AG04450 (cell line): ENCODE measurements around the gene MBLAC1. TPM values are rescaled to one million over a fixed set of nuclear protein-coding genes. Genes with fewer than 3 reads are reported as not detected.

ENCODE experiments used
- CTCF ChIA-PET: fragments of 300-600, 350-600 bp; formaldehyde crosslinking; extraction: SDS; loops from one replicate; lab custom pipeline; 2022; ENCODE audit warnings: antibody characterized with exemption, inconsistent platforms; lab: Charles Lee
- POLR2A ChIA-PET: fragments of 350-600 bp; formaldehyde crosslinking; extraction: SDS; loops from one replicate; lab custom pipeline; 2021; ENCODE audit warnings: antibody characterized with exemption, inconsistent platforms; lab: Yijun Ruan, JAX
- DNase-seq: peaks from one replicate; pipeline ENCODE4 v3.0.0-alpha.2; 2011; ENCODE audit warnings: low read depth, low spot score
- H3K27ac ChIP-seq: one replicate; pipeline ENCODE4 v1.5.1; 2012; ENCODE audit warnings: low read depth, low read length, control low read depth
- H3K27me3 ChIP-seq: one replicate; pipeline ENCODE4 v1.6.0; 2012; ENCODE audit warnings: low read length; ENCODE audit not compliant: control insufficient read depth, insufficient read depth
- H3K4me3 ChIP-seq: 2 replicates; pipeline ENCODE4 v1.5.1; 2011; ENCODE audit warnings: mild to moderate bottlenecking, low read depth, low read length, control low read depth
- H3K9me3 ChIP-seq: 2 replicates; pipeline ENCODE4 v1.5.1; 2012; ENCODE audit warnings: low read length; ENCODE audit not compliant: control insufficient read depth, insufficient read depth
- polyA plus RNA-seq: library from polyadenylated mRNA; depleted of rRNA; stranded (reverse); fragments of >200 nt; gene quantifications from 2 replicates; pipeline ENCODE4 v1.2.3, GENCODE V29; 2011
- TF ChIP-seq, protein P1 (sequence below): IDR thresholded peaks from 2 replicates; pipeline ENCODE4 v1.5.1; 2011; ENCODE audit warnings: low read depth, low read length, control low read depth, inconsistent platforms

The MBLAC1 gene
- polyA plus RNA-seq, 1 experiment = 0.55 TPM

DNA sequence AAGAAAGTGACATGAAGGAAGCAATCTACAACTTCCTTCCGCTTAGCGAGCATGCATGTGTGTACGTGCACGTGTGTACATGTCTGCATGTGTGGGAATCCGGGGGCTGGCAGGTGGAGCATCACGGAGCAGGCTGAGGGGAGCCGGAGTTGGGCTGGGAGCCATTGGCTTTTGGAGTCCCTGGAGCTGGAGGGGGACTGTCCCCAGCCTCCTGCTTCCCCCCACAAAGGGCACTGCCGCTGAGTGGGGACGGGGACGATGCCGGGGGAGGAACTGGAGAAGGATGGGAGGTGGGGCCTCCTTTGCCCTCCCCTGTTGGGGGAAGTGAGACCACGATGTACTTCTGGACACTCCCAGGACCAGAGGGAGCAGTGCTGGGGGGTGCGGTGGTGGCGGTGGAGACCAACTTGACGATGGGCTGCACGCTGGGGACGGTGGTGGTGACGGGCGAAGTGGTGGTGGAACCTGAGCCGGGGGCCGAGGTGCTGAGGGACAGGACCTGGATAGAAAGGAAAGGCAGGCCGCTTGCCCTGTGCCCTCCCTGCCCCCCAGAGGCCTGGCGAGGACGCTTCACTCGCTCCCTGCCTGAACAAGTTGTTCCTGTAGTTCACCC is 19.5 kb upstream of the MBLAC1 start:
- TF ChIP-seq, protein P1, sequence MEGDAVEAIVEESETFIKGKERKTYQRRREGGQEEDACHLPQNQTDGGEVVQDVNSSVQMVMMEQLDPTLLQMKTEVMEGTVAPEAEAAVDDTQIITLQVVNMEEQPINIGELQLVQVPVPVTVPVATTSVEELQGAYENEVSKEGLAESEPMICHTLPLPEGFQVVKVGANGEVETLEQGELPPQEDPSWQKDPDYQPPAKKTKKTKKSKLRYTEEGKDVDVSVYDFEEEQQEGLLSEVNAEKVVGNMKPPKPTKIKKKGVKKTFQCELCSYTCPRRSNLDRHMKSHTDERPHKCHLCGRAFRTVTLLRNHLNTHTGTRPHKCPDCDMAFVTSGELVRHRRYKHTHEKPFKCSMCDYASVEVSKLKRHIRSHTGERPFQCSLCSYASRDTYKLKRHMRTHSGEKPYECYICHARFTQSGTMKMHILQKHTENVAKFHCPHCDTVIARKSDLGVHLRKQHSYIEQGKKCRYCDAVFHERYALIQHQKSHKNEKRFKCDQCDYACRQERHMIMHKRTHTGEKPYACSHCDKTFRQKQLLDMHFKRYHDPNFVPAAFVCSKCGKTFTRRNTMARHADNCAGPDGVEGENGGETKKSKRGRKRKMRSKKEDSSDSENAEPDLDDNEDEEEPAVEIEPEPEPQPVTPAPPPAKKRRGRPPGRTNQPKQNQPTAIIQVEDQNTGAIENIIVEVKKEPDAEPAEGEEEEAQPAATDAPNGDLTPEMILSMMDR = no peak
- Histone ChIP-seq H3K27me3 (no peaks in the 10 kb centered on the region), H3K9me3 (no peaks in the 10 kb centered on the region), H3K4me3 (no peak overlapping the region), H3K27ac (no peak overlapping the region)
- ChIA-PET POLR2A (no interaction called here), CTCF (no interaction called here)
- DNase-seq = no peak

DNA sequence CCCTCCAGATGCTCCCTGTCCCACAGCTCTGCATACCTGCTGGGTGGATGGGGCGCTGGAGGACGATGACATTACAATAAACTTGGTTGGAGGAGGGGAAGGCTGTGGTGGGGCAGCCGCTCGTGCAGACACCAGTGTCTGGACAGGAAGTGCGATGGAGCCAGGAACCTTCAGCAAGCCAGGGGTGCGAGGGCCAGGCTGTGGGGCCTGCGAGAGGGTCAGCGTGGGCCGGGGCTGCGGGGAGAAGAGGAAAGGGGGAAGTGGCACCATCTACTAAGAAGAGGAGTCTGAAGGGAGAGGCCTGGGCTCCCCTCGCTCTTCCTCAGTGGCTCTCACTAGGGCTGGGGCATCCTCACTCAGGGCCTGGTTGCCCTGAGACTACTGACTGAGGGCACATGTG is 18.9 kb upstream of the MBLAC1 start:
- H3K9me3 ChIP-seq = no peaks in the 10 kb centered on the region
- H3K4me3 ChIP-seq = no peak overlapping the region
- TF ChIP-seq, protein P1 = no peak
- H3K27me3 ChIP-seq = no peaks in the 10 kb centered on the region
- no peak overlapping the region for H3K27ac ChIP-seq
- ChIA-PET CTCF (no interaction called here), POLR2A (no interaction called here)
- DNase-seq = no peak

DNA sequence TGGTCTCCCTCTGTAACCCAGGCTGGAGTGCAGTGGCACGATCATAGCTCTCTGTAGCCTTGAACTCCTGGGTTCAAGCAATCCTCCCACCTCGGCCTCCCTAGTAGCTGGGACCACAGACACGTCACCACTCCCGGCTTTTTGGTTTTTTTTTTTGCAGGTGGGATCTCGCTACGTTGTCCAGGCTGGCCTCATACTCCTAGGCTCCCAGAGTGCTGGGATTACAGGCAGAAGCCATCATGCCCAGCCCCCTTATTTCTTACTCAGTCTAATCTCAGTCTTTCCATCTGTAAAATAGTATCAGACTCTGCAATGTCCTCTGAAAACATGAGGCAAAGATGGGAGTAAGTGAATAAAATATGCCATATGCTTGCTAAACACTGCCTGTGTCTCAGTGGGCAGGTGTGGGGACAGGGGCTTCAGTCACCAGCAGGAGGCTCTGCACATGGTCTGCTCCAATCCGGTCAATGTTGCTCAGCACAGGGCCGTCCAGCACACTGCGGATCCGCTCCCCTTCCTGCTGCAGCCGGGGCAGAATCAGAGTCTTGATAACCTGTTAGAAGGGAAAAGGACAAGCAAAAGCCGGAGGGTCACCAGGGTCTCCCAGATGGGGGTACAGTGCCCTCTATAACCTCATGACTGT is 17.1 kb upstream of the MBLAC1 start:
- TF ChIP-seq, protein P1 = peak; percentile 8; the same call in 1 of the 2 replicates
- no peaks in the 10 kb centered on the region for H3K9me3 ChIP-seq
- ChIA-PET CTCF (interaction anchor here (0.6 kb wide), 1 partner anchor 49 kb away, joined by 4 read pairs; the partner anchor contains the start of gene TRAPPC14), POLR2A (no interaction called here)
- H3K27me3 ChIP-seq = no peaks in the 10 kb centered on the region
- no peak for DNase-seq
- no peak overlapping the region for H3K27ac ChIP-seq
- no peak overlapping the region for H3K4me3 ChIP-seq

DNA sequence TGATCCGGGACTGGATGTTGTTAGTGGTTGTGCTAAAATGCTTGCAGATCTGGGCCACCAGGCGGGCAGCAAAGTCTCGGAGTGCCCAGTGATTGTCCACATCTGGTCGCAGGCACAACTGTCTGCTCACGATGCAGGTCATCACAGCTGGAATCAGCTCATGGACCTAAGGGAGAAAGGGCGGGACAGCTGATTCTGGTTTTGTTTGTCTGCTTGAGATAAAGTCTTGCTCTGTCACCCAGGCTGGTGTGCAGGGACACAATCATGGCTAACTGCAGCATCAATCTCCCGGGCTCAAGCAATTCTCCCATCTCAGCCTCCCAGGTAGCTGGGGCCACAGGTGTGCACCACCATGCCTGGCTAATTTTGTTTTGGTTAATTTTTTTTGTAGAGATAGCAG is 15.6 kb upstream of the MBLAC1 start:
- TF ChIP-seq, protein P1 = no peak
- no peaks in the 10 kb centered on the region for H3K27me3 ChIP-seq
- no peak overlapping the region for H3K4me3 ChIP-seq
- no peaks in the 10 kb centered on the region for H3K9me3 ChIP-seq
- DNase-seq = no peak
- no peak overlapping the region for H3K27ac ChIP-seq
- ChIA-PET CTCF (no interaction called here), POLR2A (interaction anchor here (0.6 kb wide), 1 partner anchor 24 kb away, joined by 4 read pairs; no protein-coding TSS in a partner anchor)

DNA sequence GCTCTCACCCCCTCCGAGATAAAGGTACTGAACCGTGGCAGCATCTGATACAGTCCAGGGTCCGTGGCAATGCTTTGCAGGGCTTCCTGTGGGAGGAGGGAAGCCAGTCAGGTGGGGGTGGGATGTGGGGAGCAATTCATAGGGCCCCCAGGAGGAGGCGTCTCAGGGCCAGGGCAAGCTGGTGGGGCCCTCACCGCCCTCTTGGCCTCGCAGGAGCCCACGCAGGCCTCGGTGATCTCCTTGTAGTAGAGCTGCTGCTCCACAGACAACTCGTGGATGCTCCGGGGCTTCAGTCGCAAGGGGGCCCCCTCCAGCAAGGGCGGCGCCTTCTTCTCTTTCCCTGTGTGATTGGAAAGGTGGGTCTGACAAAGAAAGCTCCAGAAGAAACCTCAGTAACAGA is 14.9 kb upstream of the MBLAC1 start:
- no peak for DNase-seq
- POLR2A ChIA-PET = no interaction called here

More for the DNA sequence above, 14.9 kb upstream of the MBLAC1 start:
- Histone ChIP-seq H3K27ac (no peak overlapping the region), H3K4me3 (no peak overlapping the region), H3K9me3 (no peaks in the 10 kb centered on the region), H3K27me3 (no peaks in the 10 kb centered on the region)
- TF ChIP-seq, protein P1 = no peak
- CTCF ChIA-PET = no interaction called here
